OCI-LY1 (cell line): ENCODE results near the gene EPX.

Experiments used
- EZH2 ChIP-seq: fragments of 200-600 bp; sonication (generic), shearing (Covaris generic); IDR thresholded peaks from 2 replicates; pipeline ENCODE4 v1.8.0; 2017; ENCODE audit warnings: borderline replicate concordance, mixed run types, mild to moderate bottlenecking, antibody characterized with exemption, low read length, moderate library complexity, mixed read lengths
- TF ChIP-seq, protein P1 (sequence below): fragments of 200-600 bp; sonication (generic), shearing (Covaris generic); IDR thresholded peaks from 2 replicates; pipeline ENCODE4 v1.5.1; 2017; ENCODE audit warnings: mild to moderate bottlenecking, antibody characterized with exemption, low read length, moderate library complexity, mixed read lengths

DNA sequence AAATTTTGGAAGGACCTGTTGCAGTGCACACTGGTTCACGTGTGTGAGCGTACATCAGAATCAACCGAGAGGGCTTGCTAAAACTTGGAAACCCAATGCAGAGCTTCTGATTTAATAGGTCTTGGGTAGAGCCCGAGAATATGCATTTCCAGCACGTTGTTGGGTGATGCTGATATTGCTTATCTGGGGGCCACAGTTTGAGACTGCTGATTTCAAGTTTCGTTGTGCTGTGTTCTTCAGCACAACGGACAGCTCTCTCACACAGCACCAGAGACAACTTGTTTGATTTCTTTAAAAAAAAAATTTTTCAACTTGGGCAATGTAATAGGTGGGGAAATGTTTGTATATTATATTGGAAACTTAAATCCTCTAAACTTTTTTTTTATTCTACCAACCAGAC lies 16.3 kb upstream of the EPX start:
- TF ChIP-seq, protein P1, sequence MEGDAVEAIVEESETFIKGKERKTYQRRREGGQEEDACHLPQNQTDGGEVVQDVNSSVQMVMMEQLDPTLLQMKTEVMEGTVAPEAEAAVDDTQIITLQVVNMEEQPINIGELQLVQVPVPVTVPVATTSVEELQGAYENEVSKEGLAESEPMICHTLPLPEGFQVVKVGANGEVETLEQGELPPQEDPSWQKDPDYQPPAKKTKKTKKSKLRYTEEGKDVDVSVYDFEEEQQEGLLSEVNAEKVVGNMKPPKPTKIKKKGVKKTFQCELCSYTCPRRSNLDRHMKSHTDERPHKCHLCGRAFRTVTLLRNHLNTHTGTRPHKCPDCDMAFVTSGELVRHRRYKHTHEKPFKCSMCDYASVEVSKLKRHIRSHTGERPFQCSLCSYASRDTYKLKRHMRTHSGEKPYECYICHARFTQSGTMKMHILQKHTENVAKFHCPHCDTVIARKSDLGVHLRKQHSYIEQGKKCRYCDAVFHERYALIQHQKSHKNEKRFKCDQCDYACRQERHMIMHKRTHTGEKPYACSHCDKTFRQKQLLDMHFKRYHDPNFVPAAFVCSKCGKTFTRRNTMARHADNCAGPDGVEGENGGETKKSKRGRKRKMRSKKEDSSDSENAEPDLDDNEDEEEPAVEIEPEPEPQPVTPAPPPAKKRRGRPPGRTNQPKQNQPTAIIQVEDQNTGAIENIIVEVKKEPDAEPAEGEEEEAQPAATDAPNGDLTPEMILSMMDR = no peak
- TF ChIP-seq EZH2 = no peak
